Activated CD4-positive, alpha-beta memory T cell treated with anti-CD3 and anti-CD28 coated beads for 36 hours (primary cell): ENCODE results near the gene CORO7. TPM values are rescaled to one million over a fixed set of nuclear protein-coding genes. Genes with fewer than 3 reads are reported as not detected.
A peak's percentile ranks its signal among the peaks of the same experiment; 100 is the strongest.

Source experiments
- CTCF ChIA-PET: fragments of 350-600 bp; sonication (Branson Sonifier 250); formaldehyde crosslinking; loops from one replicate; lab custom pipeline; 2021; ENCODE audit warnings: antibody characterized with exemption, inconsistent platforms; lab: Charles Lee
- POLR2A ChIA-PET: fragments of 350-600 bp; sonication (Branson Sonifier 250); formaldehyde crosslinking; loops from one replicate; lab custom pipeline; 2021; ENCODE audit warnings: antibody characterized with exemption; lab: Charles Lee
- DNase-seq: peaks from one replicate; pipeline ENCODE4 v3.0.0-alpha.2; 2020
- H3K27ac Mint-ChIP-seq: one replicate; pipeline ENCODE4 v1.8.0; 2021; ENCODE audit warnings: mixed read lengths
- H3K27me3 Mint-ChIP-seq: one replicate; pipeline ENCODE4 v1.8.0; 2021; ENCODE audit warnings: mixed read lengths
- H3K36me3 Mint-ChIP-seq: one replicate; pipeline ENCODE4 v1.8.0; 2021; ENCODE audit warnings: mixed read lengths
- H3K4me1 Mint-ChIP-seq: one replicate; pipeline ENCODE4 v1.8.0; 2021; ENCODE audit warnings: low read depth, mixed read lengths
- H3K4me3 Mint-ChIP-seq: one replicate; pipeline ENCODE4 v1.8.0; 2021; ENCODE audit warnings: mild to moderate bottlenecking, mixed read lengths
- H3K9me3 Mint-ChIP-seq: one replicate; pipeline ENCODE4 v1.8.0; 2021; ENCODE audit warnings: mixed read lengths
- intact Hi-C: fragments of 100-400 bp; cut with micrococcal nuclease; formaldehyde crosslinking; loops from one replicate; pipeline ENCODE4 v1.15.1; 2023
- total RNA-seq, 2 experiments: library from RNA; stranded (reverse); gene quantifications; one replicate each; pipeline ENCODE4 v1.2.3, GENCODE V29; 2021

CORO7 gene
- total RNA-seq, 2 experiments from 2014 or later: 90.4 to 101 TPM

GRCh38 chr16:4407543-4408322 is 8.7 kb downstream of the CORO7 start:
- Mint-ChIP-seq H3K36me3 (peaks cover 33% of the 10 kb centered on the region), H3K4me3 (no peak overlapping the region), H3K27ac (no peak overlapping the region), H3K9me3 (no peaks in the 10 kb centered on the region), H3K27me3 (no peaks in the 10 kb centered on the region), H3K4me1 (peaks cover 15% of the 10 kb centered on the region)
- ChIA-PET CTCF (no interaction called here), POLR2A (no interaction called here)
- intact Hi-C loops: no loop called here
- no peak for DNase-seq

GRCh38 chr16:4404967-4405696 is 11.3 kb downstream of the CORO7 start:
- H3K27me3 Mint-ChIP-seq: no peaks in the 10 kb centered on the region
- peaks cover 24% of the 10 kb centered on the region for H3K36me3 Mint-ChIP-seq

GRCh38 chr16:4404247-4404966 is 12.0 kb downstream of the CORO7 start:
- ChIA-PET POLR2A (interaction anchor here (1.2 to 1.7 kb wide), 2 partner anchors 10 to 11 kb away, joined by 3 to 6 read pairs; no protein-coding TSS in a partner anchor), CTCF (interaction anchor here (0.8 to 7.7 kb wide), 10 partner anchors 9 to 151 kb away, joined by 3 to 67 read pairs (median 13); partner anchors contain the start of genes CORO7 and PAM16)
- Mint-ChIP-seq H3K9me3 (no peaks in the 10 kb centered on the region), H3K36me3 (peaks cover 26% of the 10 kb centered on the region), H3K4me1 (no peaks in the 10 kb centered on the region), H3K27me3 (no peaks in the 10 kb centered on the region), H3K4me3 (no peak overlapping the region), H3K27ac (no peak overlapping the region)
- intact Hi-C loops: no loop called here
- DNase-seq: peak; percentile 52

More at GRCh38 chr16:4404967-4405696, 11.3 kb downstream of the CORO7 start:
- Mint-ChIP-seq H3K9me3 (no peaks in the 10 kb centered on the region), H3K27ac (no peak overlapping the region), H3K4me1 (no peaks in the 10 kb centered on the region), H3K4me3 (no peak overlapping the region)
- no peak for DNase-seq
- CTCF ChIA-PET: interaction anchor here (0.6 to 7.7 kb wide), 5 partner anchors 9 to 152 kb away, joined by 3 to 67 read pairs (median 33); partner anchors contain the start of gene CORO7
- POLR2A ChIA-PET: interaction anchor here (1.2 kb wide), 1 partner anchor 9 kb away, joined by 3 read pairs; no protein-coding TSS in a partner anchor
- intact Hi-C loops: no loop called here

GRCh38 chr16:4403133-4403949 is 13.1 kb downstream of the CORO7 start:
- peaks cover 24% of the 10 kb centered on the region for H3K36me3 Mint-ChIP-seq
- H3K4me1 Mint-ChIP-seq: no peaks in the 10 kb centered on the region
- POLR2A ChIA-PET: interaction anchor here (0.8 to 1.7 kb wide), 3 partner anchors 11 to 53 kb away, joined by 3 to 6 read pairs (median 5); partner anchors contain the start of gene PAM16
- no peak for DNase-seq
- H3K9me3 Mint-ChIP-seq: no peaks in the 10 kb centered on the region
- no peak overlapping the region for H3K4me3 Mint-ChIP-seq
- H3K27me3 Mint-ChIP-seq: no peaks in the 10 kb centered on the region
- no peak overlapping the region for H3K27ac Mint-ChIP-seq
- intact Hi-C loops: loop anchor here (2.0 kb wide), 1 partner anchor 45 kb away; no protein-coding TSS in a partner anchor
- CTCF ChIA-PET: interaction anchor here (0.8 to 7.7 kb wide), 28 partner anchors 9 to 712 kb away, joined by 3 to 67 read pairs (median 4); partner anchors contain the start of genes CORO7, PAM16 and TFAP4

- intact Hi-C loops: loop anchor here (2.0 kb wide), 1 partner anchor 44 kb away; no protein-coding TSS in a partner anchor
- Mint-ChIP-seq H3K4me3 (no peak overlapping the region), H3K27ac (no peak overlapping the region), H3K4me1 (no peaks in the 10 kb centered on the region), H3K36me3 (peaks cover 24% of the 10 kb centered on the region), H3K9me3 (no peaks in the 10 kb centered on the region), H3K27me3 (no peaks in the 10 kb centered on the region)
- CTCF ChIA-PET: interaction anchor here (0.8 to 7.7 kb wide), 29 partner anchors 9 to 711 kb away, joined by 3 to 67 read pairs (median 4); partner anchors contain the start of genes CORO7, PAM16 and TFAP4
- peak; percentile 74 for DNase-seq
- POLR2A ChIA-PET: interaction anchor here (0.8 to 1.7 kb wide), 2 partner anchors 13 to 52 kb away, joined by 5 to 6 read pairs; partner anchors contain the start of gene PAM16
Measured at GRCh38 chr16:4402439-4403132, 13.8 kb downstream of the CORO7 start.

DNA sequence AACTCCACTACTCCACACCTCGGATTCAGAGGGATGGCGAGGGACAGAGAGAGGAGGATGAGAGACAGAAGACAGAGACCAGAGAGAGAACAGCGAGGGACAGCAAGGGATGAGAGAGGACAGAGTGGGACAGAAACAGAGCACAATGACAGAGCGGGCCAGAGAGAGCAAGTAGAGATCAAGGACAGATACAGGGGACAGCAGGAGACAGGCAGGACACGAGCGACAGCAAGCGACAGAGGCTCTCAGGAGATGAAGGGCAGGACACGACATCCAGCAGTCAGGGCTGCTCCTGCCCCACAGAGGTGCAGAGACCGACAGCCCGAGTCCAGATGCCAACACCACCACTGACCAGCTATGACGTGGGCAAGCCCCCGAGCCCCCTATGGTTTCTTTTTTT is 14.9 kb downstream of the CORO7 start:
- no peak overlapping the region for H3K27ac Mint-ChIP-seq
- intact Hi-C loops: no loop called here
- no peaks in the 10 kb centered on the region for H3K9me3 Mint-ChIP-seq
- ChIA-PET CTCF (interaction anchor here (0.6 to 7.7 kb wide), 7 partner anchors 8 to 130 kb away, joined by 3 to 67 read pairs (median 6); partner anchors contain the start of gene CORO7), POLR2A (no interaction called here)
- H3K36me3 Mint-ChIP-seq: peaks cover 24% of the 10 kb centered on the region
- no peaks in the 10 kb centered on the region for H3K27me3 Mint-ChIP-seq
- no peak for DNase-seq
- no peak overlapping the region for H3K4me3 Mint-ChIP-seq
- H3K4me1 Mint-ChIP-seq: no peaks in the 10 kb centered on the region

- Mint-ChIP-seq H3K27ac (no peak overlapping the region), H3K4me3 (no peak overlapping the region), H3K9me3 (no peaks in the 10 kb centered on the region), H3K4me1 (no peaks in the 10 kb centered on the region), H3K36me3 (peaks cover 23% of the 10 kb centered on the region), H3K27me3 (no peaks in the 10 kb centered on the region)
- CTCF ChIA-PET: interaction anchor here (0.6 to 7.7 kb wide), 3 partner anchors 13 to 42 kb away, joined by 3 to 67 read pairs (median 34); partner anchors contain the start of gene CORO7
- intact Hi-C loops: no loop called here
- no peak for DNase-seq
- POLR2A ChIA-PET: no interaction called here
Measured at GRCh38 chr16:4401094-4401501, 15.3 kb downstream of the CORO7 start.

DNA sequence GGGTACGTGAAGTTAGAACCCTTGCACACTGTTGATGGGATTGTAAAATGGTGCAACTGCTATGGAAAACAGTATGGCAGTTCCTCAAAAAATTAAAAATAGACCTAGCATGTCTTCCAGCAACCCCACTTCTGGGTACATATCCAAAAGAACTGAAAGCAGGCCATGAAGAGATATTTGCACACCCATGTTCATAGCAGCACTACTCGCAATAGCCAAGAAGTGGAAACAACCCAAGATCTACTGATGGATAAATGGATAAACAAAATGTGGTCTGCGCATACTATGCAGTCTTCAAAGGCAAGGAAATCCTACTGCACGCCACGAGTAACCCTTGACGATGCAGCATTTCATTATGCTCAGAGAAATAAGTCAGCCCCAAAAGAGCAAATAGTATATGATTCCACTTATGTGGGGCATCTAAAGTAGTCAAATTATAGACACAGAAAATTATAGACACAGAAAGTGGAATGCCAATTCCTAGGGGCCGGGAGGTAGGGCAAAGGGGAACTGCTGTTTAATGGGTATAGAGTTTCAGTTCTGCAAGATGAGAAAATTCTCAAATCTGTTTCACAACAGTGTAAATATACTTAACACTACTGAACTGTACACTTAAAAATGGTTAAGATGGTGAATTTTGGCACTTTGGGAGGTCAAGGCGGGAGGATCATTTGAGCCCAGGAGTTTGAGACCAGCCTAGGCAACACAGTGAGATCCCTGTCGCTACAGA is 17.2 kb downstream of the CORO7 start:
- no peak overlapping the region for H3K4me3 Mint-ChIP-seq
- intact Hi-C loops: no loop called here
- H3K4me1 Mint-ChIP-seq: no peaks in the 10 kb centered on the region
- CTCF ChIA-PET: interaction anchor here (7.7 kb wide), 1 partner anchor 15 kb away, joined by 67 read pairs; the partner anchor contains the start of gene CORO7
- POLR2A ChIA-PET: interaction anchor here (0.7 kb wide), 1 partner anchor 154 kb away, joined by 3 read pairs; no protein-coding TSS in a partner anchor
- H3K36me3 Mint-ChIP-seq: peaks cover 17% of the 10 kb centered on the region
- DNase-seq: no peak
- H3K27ac Mint-ChIP-seq: no peak overlapping the region
- no peaks in the 10 kb centered on the region for H3K27me3 Mint-ChIP-seq
- no peaks in the 10 kb centered on the region for H3K9me3 Mint-ChIP-seq

DNA sequence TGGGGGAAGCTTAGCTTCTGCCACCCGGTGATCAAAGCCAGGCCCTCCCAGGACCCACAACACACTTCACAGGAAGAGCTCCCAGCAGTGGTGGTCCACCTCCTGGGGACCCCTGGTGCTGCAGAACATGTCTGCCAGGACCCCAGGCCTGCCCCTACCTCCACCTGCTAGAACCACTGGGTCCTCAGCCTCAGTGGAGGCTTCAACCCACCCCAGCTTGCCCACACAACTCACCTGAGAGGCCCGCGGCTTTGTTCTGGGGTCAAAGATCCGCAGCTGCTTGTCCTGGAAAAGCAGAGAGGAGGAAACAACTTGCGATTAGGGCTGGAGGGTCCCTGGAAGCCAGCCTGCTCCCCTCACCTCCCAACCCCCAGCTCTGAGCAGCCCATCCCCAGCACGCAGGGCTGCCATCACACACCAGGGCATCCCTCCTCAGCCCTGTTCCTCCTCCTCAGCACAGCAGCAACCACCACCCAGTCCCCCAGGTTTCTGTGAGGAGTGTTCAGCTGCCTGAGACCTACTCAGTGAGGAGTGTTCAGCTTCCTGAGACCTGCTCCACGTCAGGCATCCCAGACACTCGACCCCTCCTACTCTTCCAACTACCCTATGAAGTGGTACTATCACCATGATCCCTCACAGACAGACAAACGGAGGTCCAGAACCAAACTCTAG is 21.2 kb downstream of the CORO7 start:
- Mint-ChIP-seq H3K9me3 (no peaks in the 10 kb centered on the region), H3K4me3 (no peak overlapping the region), H3K36me3 (peaks cover 10% of the 10 kb centered on the region), H3K27ac (no peak overlapping the region), H3K27me3 (no peaks in the 10 kb centered on the region), H3K4me1 (no peaks in the 10 kb centered on the region)
- intact Hi-C loops: no loop called here
- no peak for DNase-seq
- ChIA-PET CTCF (interaction anchor here (3.3 kb wide), 1 partner anchor 8 kb away, joined by 33 read pairs; no protein-coding TSS in a partner anchor), POLR2A (no interaction called here)
